SJSA1 (cell line): ENCODE results near the gene LAGE3. TPM values are rescaled to one million over a fixed set of nuclear protein-coding genes. Genes with fewer than 3 reads are reported as not detected.

Source experiments
- DNase-seq, 2 experiments: peaks; one replicate each; pipeline ENCODE4 v3.0.0-alpha.2; 2015 to 2020; ENCODE audit warnings: low spot score in 2 of 2, low read depth in 1 of 2
- H3K27ac ChIP-seq: fragments of 250-450 bp; sonication (Bioruptor Pico); 2 replicates; pipeline ENCODE4 v1.5.1; 2020; ENCODE audit warnings: mild to moderate bottlenecking, moderate library complexity
- H3K27me3 ChIP-seq: fragments of 250-450 bp; sonication (Bioruptor Pico); replicated peaks from 2 replicates; pipeline ENCODE4 v1.5.1; 2020; ENCODE audit warnings: mild to moderate bottlenecking, moderate library complexity
- H3K36me3 ChIP-seq: fragments of 250-450 bp; sonication (Bioruptor Pico); 2 replicates; pipeline ENCODE4 v1.5.1; 2020; ENCODE audit warnings: mild to moderate bottlenecking
- H3K4me1 ChIP-seq: fragments of 250-450 bp; sonication (Bioruptor Pico); replicated peaks from 2 replicates; pipeline ENCODE4 v1.6.1; 2021; ENCODE audit warnings: mild to moderate bottlenecking
- H3K4me3 ChIP-seq: fragments of 250-450 bp; sonication (Bioruptor Pico); 2 replicates; pipeline ENCODE4 v1.5.1; 2020; ENCODE audit warnings: mild to moderate bottlenecking
- H3K9me3 ChIP-seq: fragments of 250-450 bp; sonication (Bioruptor Pico); replicated peaks from 2 replicates; pipeline ENCODE4 v1.5.1; 2020; ENCODE audit warnings: mild to moderate bottlenecking
- total RNA-seq: library from RNA; depleted of rRNA; stranded (reverse); fragments of >200 nt; shearing (Covaris generic); gene quantifications from 2 replicates; pipeline ENCODE4 v1.2.3, GENCODE V29; 2014

Gene LAGE3
- total RNA-seq, 1 experiment from 2014 or later: 42.5 TPM

DNA sequence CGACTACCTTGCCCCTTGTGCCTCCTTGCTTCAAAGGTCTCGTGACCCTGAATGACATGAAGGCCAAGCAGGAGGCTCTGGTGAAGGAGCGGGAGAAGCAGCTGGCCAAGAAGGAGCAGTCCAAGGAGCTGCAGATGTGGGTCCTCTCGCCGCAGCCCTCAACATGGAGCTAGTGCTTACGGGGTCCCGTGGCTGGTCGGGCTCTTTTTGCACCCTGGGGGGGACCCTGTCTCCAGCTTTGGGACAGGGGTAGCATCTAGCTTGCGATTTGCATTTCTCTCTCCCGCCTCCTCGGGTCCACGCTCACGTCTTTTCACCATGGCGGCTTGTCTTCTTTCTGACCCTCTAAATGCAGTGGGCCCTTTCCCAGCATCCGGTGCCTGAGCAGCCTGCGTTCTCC lies 33.3 kb downstream of the LAGE3 start:
- Histone ChIP-seq H3K36me3 (peaks cover 45% of the 10 kb centered on the region), H3K4me3 (no peak overlapping the region), H3K9me3 (no peaks in the 10 kb centered on the region), H3K27ac (no peak overlapping the region), H3K27me3 (no peaks in the 10 kb centered on the region), H3K4me1 (peaks cover 11% of the 10 kb centered on the region)
- DNase-seq: no peak

DNA sequence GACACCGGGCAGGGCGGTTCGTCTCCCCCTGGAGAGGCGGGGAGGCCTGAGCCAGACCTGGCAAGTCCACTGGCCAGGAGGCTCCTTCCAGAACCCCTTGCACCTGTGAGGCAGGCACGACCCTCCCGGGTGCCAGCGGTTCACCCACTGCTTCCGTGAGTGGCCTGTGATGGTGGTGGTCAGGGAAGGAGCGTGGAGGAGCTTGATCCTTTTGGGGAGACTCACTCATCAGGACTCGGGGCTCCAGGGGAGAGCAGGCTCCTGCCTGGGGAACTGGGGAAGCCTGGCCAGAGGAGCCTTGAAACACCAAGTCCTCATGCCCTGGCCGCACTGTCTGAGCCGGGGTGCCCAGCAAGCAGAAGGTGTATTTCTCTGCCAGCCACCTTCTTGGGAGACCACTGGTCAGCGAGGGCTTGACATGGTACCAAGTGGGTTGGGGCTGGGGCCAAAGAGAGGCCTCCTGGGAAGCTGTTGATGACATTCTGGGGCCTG lies 34.3 kb downstream of the LAGE3 start:
- H3K27me3 ChIP-seq: no peaks in the 10 kb centered on the region
- H3K4me3 ChIP-seq: peak overlapping the region; percentile 69
- H3K36me3 ChIP-seq: peaks cover 45% of the 10 kb centered on the region
- no peaks in the 10 kb centered on the region for H3K9me3 ChIP-seq
- H3K27ac ChIP-seq: peak overlapping the region; percentile 19; the same call in 1 of the 2 replicates
- peaks cover 11% of the 10 kb centered on the region for H3K4me1 ChIP-seq
- DNase-seq: no peak

DNA sequence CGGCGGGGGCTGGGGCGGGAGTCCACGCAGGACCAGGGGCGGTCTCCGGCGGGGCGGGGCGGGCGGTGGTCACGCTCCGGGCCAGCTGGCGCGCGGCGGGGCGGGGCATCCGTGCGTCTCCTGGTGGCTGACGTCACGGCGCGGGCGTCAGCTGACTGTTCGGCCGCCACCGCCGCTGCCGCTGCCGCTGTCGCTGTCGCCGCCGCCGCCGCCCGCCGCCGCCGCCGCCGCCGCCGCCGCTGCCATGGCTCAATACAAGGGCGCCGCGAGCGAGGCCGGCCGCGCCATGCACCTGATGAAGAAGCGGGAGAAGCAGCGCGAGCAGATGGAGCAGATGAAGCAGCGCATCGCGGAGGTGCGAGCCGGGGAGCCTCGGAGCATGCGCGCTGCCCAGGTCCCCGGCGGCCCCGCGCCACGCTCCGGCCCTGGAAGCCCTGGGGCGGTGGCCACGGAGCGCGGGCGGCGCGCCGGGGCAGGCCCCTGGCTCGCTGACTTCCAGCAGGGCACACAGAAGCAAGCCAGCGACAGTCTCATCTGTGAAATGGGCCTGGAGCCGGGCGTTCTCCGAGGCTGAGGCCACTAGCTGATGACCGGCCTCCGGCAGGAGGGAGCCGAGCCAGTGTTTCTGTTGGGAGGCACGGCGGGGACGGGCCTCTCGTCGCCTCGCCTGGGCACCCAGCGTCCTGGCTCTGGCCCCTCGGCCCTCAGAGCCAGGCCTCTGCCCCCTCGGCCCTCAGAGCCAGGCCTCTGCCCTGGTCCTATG lies 34.9 kb downstream of the LAGE3 start, which contains the start of gene FAM50A:
Gene FAM50A, plus strand, starts transcription at position 150 of the 763 bp plus-strand sequence. Its CDS starts 95 bp downstream, at position 245.
- H3K27ac ChIP-seq: peak within 1 kb of the TSS; percentile 19; the same call in 1 of the 2 replicates
- no peaks in the 10 kb centered on the region for H3K27me3 ChIP-seq
- no peaks in the 10 kb centered on the region for H3K9me3 ChIP-seq
- H3K4me3 ChIP-seq: peak within 1 kb of the TSS; percentile 69
- peaks cover 11% of the 10 kb centered on the region for H3K4me1 ChIP-seq
- DNase-seq: peak; percentile 37 to 65
- peaks cover 49% of the 10 kb centered on the region for H3K36me3 ChIP-seq

DNA sequence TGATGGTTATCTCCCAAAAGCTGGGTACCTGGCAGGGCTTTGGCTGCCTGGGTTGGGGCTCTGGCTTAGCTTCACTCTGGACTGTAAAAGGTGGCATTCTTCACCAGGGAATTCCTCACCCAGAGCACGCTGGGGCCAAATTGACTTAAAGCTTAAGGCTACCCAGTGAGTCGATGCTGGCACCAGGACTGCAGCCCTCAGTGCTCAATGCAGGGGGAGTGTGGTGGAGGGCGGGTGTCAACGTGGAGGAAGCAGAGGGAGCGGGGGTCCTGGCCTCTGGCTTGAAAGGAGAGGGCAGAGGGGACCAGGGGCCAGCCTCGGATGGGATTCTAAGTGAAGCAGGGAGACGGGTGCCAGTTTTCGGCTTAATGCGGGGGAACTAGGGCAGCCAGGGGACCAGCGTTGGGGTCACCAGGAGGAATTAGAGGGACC lies 35.6 kb downstream of the LAGE3 start:
- DNase-seq: no peak
- H3K27me3 ChIP-seq: no peaks in the 10 kb centered on the region
- no peaks in the 10 kb centered on the region for H3K9me3 ChIP-seq
- peaks cover 13% of the 10 kb centered on the region for H3K4me1 ChIP-seq
- peaks cover 49% of the 10 kb centered on the region for H3K36me3 ChIP-seq
- no peak overlapping the region for H3K27ac ChIP-seq
- H3K4me3 ChIP-seq: peak overlapping the region; percentile 69

DNA sequence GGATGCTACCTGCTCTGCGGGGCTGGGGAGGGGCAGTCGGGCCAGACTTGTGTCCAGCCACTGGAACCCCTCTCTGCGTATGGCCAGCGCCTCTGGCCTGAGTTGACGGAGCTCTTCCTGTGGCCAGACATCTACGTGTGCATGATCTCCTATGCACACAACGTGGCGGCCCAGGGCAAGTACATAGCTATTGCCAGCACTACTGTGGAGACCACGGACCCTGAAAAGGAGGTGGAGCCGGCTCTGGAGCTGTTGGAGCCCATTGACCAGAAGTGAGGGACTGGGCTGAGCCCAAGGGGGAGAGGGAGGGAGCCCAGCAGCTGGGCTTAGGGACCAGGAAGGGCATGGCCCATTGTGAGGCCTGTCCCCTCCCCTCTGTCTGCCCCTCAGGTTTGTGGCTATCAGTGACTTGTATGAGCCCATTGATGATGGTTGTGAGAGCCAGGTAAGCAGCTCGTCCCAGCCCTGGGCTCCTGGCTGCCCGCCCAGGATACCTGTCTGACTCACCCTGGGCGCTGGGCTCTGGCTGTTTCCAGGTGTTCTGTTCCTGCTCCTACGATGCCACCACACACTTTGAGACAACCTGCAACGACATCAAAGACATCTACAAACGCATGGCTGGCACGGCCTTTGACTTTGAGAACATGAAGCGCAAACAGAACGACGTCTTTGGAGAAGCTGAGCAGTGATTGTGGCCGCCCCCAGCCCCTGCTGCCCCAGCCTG lies 36.9 kb downstream of the LAGE3 start:
- H3K36me3 ChIP-seq: peaks cover 50% of the 10 kb centered on the region
- H3K27ac ChIP-seq: no peak overlapping the region
- H3K4me3 ChIP-seq: no peak overlapping the region
- DNase-seq: no peak
- H3K9me3 ChIP-seq: no peaks in the 10 kb centered on the region
- H3K4me1 ChIP-seq: peaks cover 17% of the 10 kb centered on the region
- H3K27me3 ChIP-seq: no peaks in the 10 kb centered on the region

DNA sequence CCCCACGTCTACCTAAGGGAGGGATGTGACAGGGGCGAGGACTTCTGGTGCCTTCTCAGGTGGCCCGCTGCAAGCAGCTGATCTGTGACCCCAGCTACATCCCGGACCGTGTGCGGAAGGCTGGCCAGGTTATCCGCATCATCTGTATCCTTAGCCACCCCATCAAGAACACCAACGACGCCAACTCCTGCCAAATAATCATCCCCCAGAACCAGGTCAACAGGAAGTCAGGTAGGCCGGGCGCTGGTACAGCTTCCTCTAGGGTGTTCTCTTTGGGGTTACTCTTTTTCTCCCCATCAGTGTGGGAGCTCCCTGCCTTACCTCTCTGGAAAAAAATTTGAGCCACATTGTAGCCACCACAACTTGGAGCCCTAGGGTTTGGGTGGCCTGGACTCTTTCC lies 37.5 kb downstream of the LAGE3 start:
- H3K36me3 ChIP-seq: peaks cover 51% of the 10 kb centered on the region
- H3K27me3 ChIP-seq: no peaks in the 10 kb centered on the region
- DNase-seq: no peak
- H3K9me3 ChIP-seq: no peaks in the 10 kb centered on the region
- H3K4me3 ChIP-seq: no peak overlapping the region
- peaks cover 17% of the 10 kb centered on the region for H3K4me1 ChIP-seq
- H3K27ac ChIP-seq: no peak overlapping the region

DNA sequence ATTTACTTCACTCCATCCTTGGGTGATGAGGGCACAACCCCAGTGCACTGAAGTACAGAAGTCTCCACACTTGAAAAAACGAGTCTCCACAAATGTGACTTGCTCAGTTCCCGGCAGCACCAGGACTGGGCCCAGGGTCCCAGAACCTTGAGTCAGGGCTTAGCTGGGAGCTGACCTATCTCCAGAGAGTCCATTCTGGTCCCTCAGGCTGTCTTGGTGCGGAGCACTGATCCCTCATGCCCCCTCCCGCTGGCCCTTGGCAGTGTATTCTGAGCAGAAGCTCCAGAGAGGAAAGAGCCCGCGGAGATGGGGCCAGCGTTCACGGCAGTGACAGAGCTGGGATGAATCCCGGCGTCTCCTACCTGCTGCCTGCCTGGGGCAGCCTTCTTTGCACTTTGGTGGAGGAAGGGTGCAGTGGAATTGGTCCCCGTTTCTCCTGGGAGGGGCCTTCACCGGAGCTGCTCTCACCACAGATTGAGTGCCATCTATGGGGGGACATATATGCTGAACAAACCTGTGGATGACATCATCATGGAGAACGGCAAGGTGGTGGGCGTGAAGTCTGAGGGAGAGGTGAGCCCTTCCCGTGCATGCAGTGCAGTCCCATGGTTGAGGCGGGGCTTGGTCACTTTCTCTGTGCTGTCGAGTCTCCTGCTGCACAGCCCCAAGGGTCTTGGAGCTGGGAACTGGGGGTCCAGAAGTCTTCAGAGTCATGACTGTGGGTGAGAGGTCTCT lies 38.3 kb downstream of the LAGE3 start:
- no peaks in the 10 kb centered on the region for H3K27me3 ChIP-seq
- no peak overlapping the region for H3K4me3 ChIP-seq
- H3K9me3 ChIP-seq: no peaks in the 10 kb centered on the region
- H3K36me3 ChIP-seq: peaks cover 53% of the 10 kb centered on the region
- DNase-seq: no peak
- H3K4me1 ChIP-seq: peaks cover 21% of the 10 kb centered on the region
- H3K27ac ChIP-seq: no peak overlapping the region

DNA sequence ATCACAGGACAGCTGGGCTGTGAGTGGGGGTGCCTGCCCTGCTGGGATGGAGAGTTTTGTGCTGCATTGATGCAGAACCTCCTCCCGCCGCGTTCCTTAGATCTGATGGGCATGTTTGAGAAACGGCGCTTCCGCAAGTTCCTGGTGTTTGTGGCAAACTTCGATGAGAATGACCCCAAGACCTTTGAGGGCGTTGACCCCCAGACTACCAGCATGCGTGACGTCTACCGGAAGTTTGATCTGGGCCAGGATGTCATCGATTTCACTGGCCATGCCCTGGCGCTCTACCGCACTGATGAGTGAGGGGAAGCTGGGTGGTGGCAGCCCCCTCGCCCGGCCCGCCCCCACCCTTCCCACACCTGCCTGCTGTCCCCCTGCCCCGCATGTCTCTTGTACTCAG lies 39.2 kb downstream of the LAGE3 start:
- Histone ChIP-seq H3K36me3 (peaks cover 53% of the 10 kb centered on the region), H3K4me3 (no peak overlapping the region), H3K27me3 (no peaks in the 10 kb centered on the region), H3K4me1 (peaks cover 17% of the 10 kb centered on the region), H3K27ac (no peak overlapping the region), H3K9me3 (no peaks in the 10 kb centered on the region)
- no peak for DNase-seq

DNA sequence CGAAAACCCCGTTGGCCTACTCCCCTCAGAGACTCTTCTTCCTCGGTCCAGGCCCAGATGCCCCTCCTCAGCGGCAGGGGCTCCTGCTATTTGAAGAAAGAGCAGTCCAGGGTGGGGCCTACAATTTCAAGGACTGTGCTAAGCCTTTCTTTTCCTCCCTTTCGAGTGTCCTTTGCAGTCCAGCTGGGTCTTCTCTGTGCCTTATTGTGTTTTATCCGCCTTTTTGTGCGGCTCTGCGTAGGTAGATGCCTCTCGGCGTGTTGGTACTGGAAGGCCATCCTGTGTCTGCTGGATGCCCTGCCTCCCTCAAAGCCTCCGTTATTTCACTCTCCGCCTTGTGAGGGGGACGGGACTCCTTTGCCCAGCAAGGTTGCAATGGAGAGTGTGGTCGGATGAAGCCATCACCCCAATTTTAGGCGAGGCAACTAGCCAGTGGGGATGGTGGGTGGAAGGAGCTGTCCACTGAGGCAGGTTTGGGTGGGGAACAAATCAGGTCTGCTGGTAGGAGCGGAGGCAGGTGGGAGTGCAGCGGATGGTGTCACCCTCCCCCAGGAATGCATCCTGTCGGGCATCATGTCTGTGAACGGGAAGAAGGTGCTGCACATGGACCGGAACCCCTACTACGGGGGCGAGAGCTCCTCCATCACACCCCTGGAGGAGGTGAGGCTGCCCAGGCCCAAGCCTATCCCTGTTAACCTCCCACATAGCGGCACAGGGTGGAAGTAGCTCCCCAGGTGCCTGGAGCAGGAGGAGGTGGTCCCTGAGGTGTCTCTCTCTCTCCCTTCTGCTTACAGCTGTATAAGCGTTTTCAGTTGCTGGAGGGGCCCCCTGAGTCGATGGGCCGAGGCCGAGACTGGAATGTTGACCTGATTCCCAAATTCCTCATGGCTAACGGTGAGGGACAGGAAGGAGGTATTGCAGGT lies 40.8 kb downstream of the LAGE3 start:
- no peak overlapping the region for H3K27ac ChIP-seq
- H3K9me3 ChIP-seq: no peaks in the 10 kb centered on the region
- H3K27me3 ChIP-seq: no peaks in the 10 kb centered on the region
- H3K4me1 ChIP-seq: peaks cover 10% of the 10 kb centered on the region
- peaks cover 49% of the 10 kb centered on the region for H3K36me3 ChIP-seq
- DNase-seq: no peak
- H3K4me3 ChIP-seq: peak overlapping the region; percentile 88

DNA sequence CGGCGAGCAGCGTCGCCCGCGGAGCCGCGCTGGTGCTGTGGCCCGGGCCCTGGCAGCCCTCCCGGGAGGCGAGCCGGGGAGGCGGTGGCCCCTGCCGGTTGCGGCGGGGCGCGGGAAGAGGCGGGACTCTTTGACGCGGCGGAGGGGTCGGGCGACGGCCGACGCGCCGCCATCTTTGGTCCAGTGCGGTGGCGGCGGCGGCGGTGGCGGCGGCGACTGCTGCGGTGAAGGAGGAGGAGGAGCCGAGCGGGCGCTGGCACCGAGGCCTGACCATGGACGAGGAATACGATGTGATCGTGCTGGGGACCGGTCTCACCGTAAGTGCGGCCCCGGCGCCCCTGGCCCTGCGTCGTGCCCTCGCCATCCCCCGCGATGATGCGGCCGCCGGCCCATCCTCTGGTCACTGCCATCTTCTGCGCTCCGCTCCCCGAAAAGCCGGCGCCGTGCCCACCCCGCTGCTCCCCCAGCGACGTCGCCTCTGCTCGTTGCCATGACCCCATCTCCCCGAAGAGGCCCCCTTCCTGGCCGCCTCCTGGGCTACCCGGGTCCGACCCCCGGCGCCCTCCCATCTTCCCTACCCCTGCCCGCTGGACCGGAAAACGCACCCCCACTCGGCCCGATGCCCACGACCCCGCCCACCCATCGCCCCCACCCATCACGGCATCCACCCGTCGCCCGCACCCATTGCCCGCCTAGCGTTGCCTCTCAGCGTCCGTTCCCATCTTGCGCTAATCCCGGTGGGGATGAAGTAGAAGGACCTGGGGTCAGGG lies 41.9 kb downstream of the LAGE3 start, which contains the start of gene GDI1:
Gene GDI1, plus strand, starts transcription at position 172 of the 770 bp plus-strand sequence. Its CDS starts 101 bp downstream, at position 273.
- no peaks in the 10 kb centered on the region for H3K9me3 ChIP-seq
- H3K27ac ChIP-seq: peak within 1 kb of the TSS; percentile 91
- DNase-seq: peak; percentile 61 to 69
- H3K4me3 ChIP-seq: peak within 1 kb of the TSS; percentile 88
- peaks cover 43% of the 10 kb centered on the region for H3K36me3 ChIP-seq
- H3K27me3 ChIP-seq: no peaks in the 10 kb centered on the region
- H3K4me1 ChIP-seq: peaks cover 10% of the 10 kb centered on the region

DNA sequence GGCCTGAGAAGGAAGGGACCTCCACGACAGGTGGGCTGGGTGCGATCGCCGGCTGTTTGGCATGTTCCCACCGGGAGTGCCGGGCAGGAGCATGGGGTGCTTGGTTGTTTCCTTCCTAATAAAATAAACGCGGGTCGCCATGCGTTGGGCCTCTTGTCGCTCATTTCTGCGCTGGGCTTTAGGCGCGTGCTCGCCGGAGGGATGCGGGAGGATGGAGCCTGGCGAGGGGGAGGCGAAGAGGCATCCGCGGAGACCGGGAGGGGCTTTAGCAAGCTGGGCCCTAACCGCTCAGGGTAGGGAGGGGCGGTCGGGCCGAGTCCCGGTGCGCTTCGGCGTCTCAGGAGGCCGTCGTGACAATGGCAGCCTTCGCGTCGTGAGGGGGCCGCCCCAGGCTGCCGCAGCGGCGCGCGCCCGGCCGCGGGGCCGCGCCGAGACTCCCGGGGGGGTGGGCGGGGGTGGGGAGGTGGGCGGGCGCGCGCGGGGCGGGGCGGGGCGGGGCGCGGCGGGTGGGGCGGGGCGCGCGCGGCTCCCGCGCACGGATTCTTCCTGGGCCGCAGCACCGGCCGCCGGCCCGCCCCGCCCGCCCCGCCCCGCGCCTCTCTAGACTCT lies 42.6 kb downstream of the LAGE3 start:
- peak overlapping the region; percentile 88 for H3K4me3 ChIP-seq
- H3K27me3 ChIP-seq: no peaks in the 10 kb centered on the region
- H3K27ac ChIP-seq: peak overlapping the region; percentile 91
- peaks cover 36% of the 10 kb centered on the region for H3K36me3 ChIP-seq
- DNase-seq: no peak
- peaks cover 10% of the 10 kb centered on the region for H3K4me1 ChIP-seq
- H3K9me3 ChIP-seq: no peaks in the 10 kb centered on the region
